Endothelial cell of umbilical vein (primary cell): ENCODE results near the gene FGFRL1. TPM values are rescaled to one million over a fixed set of nuclear protein-coding genes. Genes with fewer than 3 reads are reported as not detected.

Experiments
- BruUV-seq: library from RNA; stranded (reverse); fragments of 400-500 nt; replicated peaks from 2 replicates; lab custom pipeline; 2021; lab: Mats Ljungman, UMichigan
- CTCF ChIA-PET: fragments of 300-600, 350-600 bp; sonication (Branson Sonifier 250); formaldehyde crosslinking; loops from one replicate; lab custom pipeline; 2021; ENCODE audit warnings: antibody characterized with exemption, inconsistent platforms; lab: Charles Lee
- POLR2A ChIA-PET: fragments of 300-600, 350-600 bp; sonication (Branson Sonifier 250); formaldehyde crosslinking; loops from one replicate; lab custom pipeline; 2021; ENCODE audit warnings: antibody characterized with exemption, inconsistent platforms; lab: Charles Lee
- DNase-seq: peaks from one replicate; pipeline ENCODE4 v3.0.0-alpha.2; 2011; ENCODE audit warnings: low read depth, low spot score
- FAIRE-seq: peaks from 2 replicates; lab custom pipeline; 2011; peaks lifted over from hg19 to GRCh38; lab: Jason Lieb, UNC
- H2AFZ ChIP-seq: 2 replicates; pipeline ENCODE4 v1.6.0; 2012; ENCODE audit warnings: low read depth, low read length, control low read depth, inconsistent platforms
- H3K27ac ChIP-seq: 2 replicates; pipeline ENCODE4 v1.5.1; 2011; ENCODE audit warnings: low read depth, mild to moderate bottlenecking, control low read depth, low read length, moderate library complexity; ENCODE audit not compliant: insufficient read depth
- H3K27me3 ChIP-seq, 2 experiments: 2 replicates each; pipeline versions ENCODE4 v1.6.0 to v1.6.1; 2011; ENCODE audit warnings: low read length in 2 of 2, mixed read lengths in 1 of 2; ENCODE audit not compliant: control insufficient read depth in 2 of 2, insufficient read depth in 2 of 2
- H3K36me3 ChIP-seq, 2 experiments: 2 replicates in 1 of 2; 3 replicates in 1 of 2; pipeline ENCODE4 v1.5.1; 2011; ENCODE audit warnings: low read length in 2 of 2, mild to moderate bottlenecking in 1 of 2, moderate library complexity in 1 of 2; ENCODE audit not compliant: control insufficient read depth in 2 of 2, insufficient read depth in 2 of 2; ENCODE audit errors: extremely low read depth in 1 of 2
- H3K4me1 ChIP-seq: 3 replicates; pipeline ENCODE4 v1.5.1; 2011; ENCODE audit warnings: mild to moderate bottlenecking, low read length; ENCODE audit not compliant: control insufficient read depth, insufficient read depth; ENCODE audit errors: extremely low read depth
- H3K4me2 ChIP-seq: 2 replicates; pipeline ENCODE4 v1.6.1; 2011; ENCODE audit warnings: low read length, control low read depth, mixed read lengths; ENCODE audit not compliant: insufficient read depth
- H3K4me3 ChIP-seq, 3 experiments: fragments of 200-600 bp in 1 of 3; sonication (generic), shearing (Covaris generic) in 1 of 3; replicated peaks in 1 of 3; 2 replicates each; pipeline ENCODE4 v1.5.1; 2011 to 2016; ENCODE audit warnings: control low read depth in 3 of 3, low read length in 3 of 3, mild to moderate bottlenecking in 2 of 3, inconsistent platforms in 1 of 3, low read depth in 1 of 3, moderate library complexity in 1 of 3; ENCODE audit not compliant: insufficient read depth in 1 of 3
- H3K79me2 ChIP-seq: 2 replicates; pipeline ENCODE4 v1.6.0; 2012; ENCODE audit warnings: low read length, inconsistent platforms; ENCODE audit not compliant: control insufficient read depth, insufficient read depth
- H3K9ac ChIP-seq: replicated peaks from 2 replicates; pipeline ENCODE3; 2011; ENCODE audit warnings: low read length, control low read depth; ENCODE audit not compliant: insufficient read depth; ENCODE audit errors: extremely low read depth
- H3K9me1 ChIP-seq: replicated peaks from 3 replicates; pipeline ENCODE4 v1.6.0; 2011; ENCODE audit warnings: mild to moderate bottlenecking, low read length; ENCODE audit not compliant: control insufficient read depth, insufficient read depth; ENCODE audit errors: extremely low read depth
- H3K9me3 ChIP-seq: replicated peaks from 2 replicates; pipeline ENCODE4 v1.5.1; 2012; ENCODE audit warnings: low read length, inconsistent platforms; ENCODE audit not compliant: control insufficient read depth, insufficient read depth
- H4K20me1 ChIP-seq: replicated peaks from 2 replicates; pipeline ENCODE3; 2011; ENCODE audit warnings: mild to moderate bottlenecking, low read length; ENCODE audit not compliant: control insufficient read depth, insufficient read depth; ENCODE audit errors: extremely low read depth
- CTCF ChIP-seq, 2 donors: IDR thresholded peaks; 1 replicate in 1 of 2; 2 replicates in 1 of 2; pipeline ENCODE4 v1.5.1; 2011; ENCODE audit warnings: low read length in 2 of 2, mild to moderate bottlenecking in 2 of 2, moderate library complexity in 2 of 2, control low read depth in 1 of 2, inconsistent platforms in 1 of 2, low read depth in 1 of 2; ENCODE audit not compliant: insufficient read depth in 1 of 2; ENCODE audit errors: extremely low read depth in 1 of 2
- EZH2 ChIP-seq: IDR thresholded peaks from 2 replicates; pipeline ENCODE4 v1.6.1; 2012; ENCODE audit warnings: borderline replicate concordance, low read depth, mild to moderate bottlenecking, moderate library complexity, low read length, inconsistent platforms; ENCODE audit not compliant: severe bottlenecking
- FOS ChIP-seq: IDR thresholded peaks from 2 replicates; pipeline ENCODE4 v1.6.1; 2011; ENCODE audit warnings: mild to moderate bottlenecking, low read length, moderate library complexity, borderline replicate concordance; ENCODE audit not compliant: insufficient read depth
- GATA2 ChIP-seq: IDR thresholded peaks from 2 replicates; pipeline ENCODE4 v1.7.0; 2011; ENCODE audit warnings: low read depth, mild to moderate bottlenecking, moderate library complexity, mixed read lengths, low read length; ENCODE audit not compliant: insufficient read length, insufficient read depth
- JUN ChIP-seq: IDR thresholded peaks from 2 replicates; pipeline ENCODE4 v1.6.1; 2011; ENCODE audit warnings: borderline replicate concordance, low read depth; ENCODE audit not compliant: insufficient read length, insufficient read depth
- MAX ChIP-seq: IDR thresholded peaks from 2 replicates; pipeline ENCODE4 v1.6.1; 2011; ENCODE audit not compliant: insufficient read depth, insufficient read length
- MYC ChIP-seq: IDR thresholded peaks from one replicate; pipeline ENCODE4 v1.6.1; 2011; ENCODE audit warnings: mild to moderate bottlenecking, low read depth, low read length
- POLR2A ChIP-seq: IDR thresholded peaks from 2 replicates; pipeline ENCODE4 v1.6.1; 2012; ENCODE audit warnings: low read depth, mild to moderate bottlenecking, control low read depth, low read length
- POLR2AphosphoS5 ChIP-seq: IDR thresholded peaks from 2 replicates; pipeline ENCODE4 v1.6.1; 2012; ENCODE audit warnings: low read depth, mild to moderate bottlenecking, control low read depth, low read length, moderate library complexity; ENCODE audit not compliant: insufficient read depth
- dilution Hi-C: fragments of 300-500 bp; cut with MboI; formaldehyde crosslinking; loops from one replicate; pipeline ENCODE4 v1.15.0; 2019; ENCODE audit warnings: low sequenced_read_pairs; ENCODE audit not compliant: extremely low pct_ligation_motif_present
- intact Hi-C: fragments of 100-400 bp; cut with micrococcal nuclease; formaldehyde crosslinking; loops from one replicate; pipeline ENCODE4 v1.10.0; 2022
- polyA plus RNA-seq, 4 experiments: library from polyadenylated mRNA; depleted of rRNA in 3 of 4; stranded (reverse) in 3 of 4; unstranded in 1 of 4; fragments of >200 nt; gene quantifications; 2 replicates each; pipeline versions ENCODE4 v1.2.1 to v1.2.3, GENCODE V29; 2011 to 2012; ENCODE audit warnings: missing spikeins in 1 of 4
- total RNA-seq: library from RNA; stranded (reverse); gene quantifications from 2 replicates; pipeline ENCODE4 v1.2.3, GENCODE V29; 2021

Gene FGFRL1
- total and polyA plus RNA-seq, 2 donors (not counting 3 experiments of a cell fraction or from before 2014, with no cell fraction given), result 33.3 to 74.6 TPM

- H3K4me3 ChIP-seq, result no peak overlapping the region
- BruUV-seq, result no TSS peak
- DNase-seq (no peak), FAIRE-seq (no peak)
- H4K20me1 ChIP-seq, result no peaks in the 10 kb centered on the region
- intact Hi-C loops, result loop anchor here (1.0 to 2.0 kb wide), 2 partner anchors 31 to 110 kb away; partner anchors contain the start of genes GAK and TMEM175
- H3K36me3 ChIP-seq, result no peaks in the 10 kb centered on the region
- no peaks in the 10 kb centered on the region for H3K27me3 ChIP-seq
- dilution Hi-C loops, result no loop called here
- ChIA-PET POLR2A (interaction anchor here (0.5 kb wide), 1 partner anchor 109 kb away, joined by 19 read pairs; no protein-coding TSS in a partner anchor), CTCF (interaction anchor here (1.2 to 1.9 kb wide), 3 partner anchors 9 to 191 kb away, joined by 3 to 11 read pairs (median 4); no protein-coding TSS in a partner anchor)
- H3K4me2 ChIP-seq, result no peak overlapping the region
- TF ChIP-seq JUN, result no peak
- no peak for TF ChIP-seq POLR2A
- TF ChIP-seq MYC, result no peak
- TF ChIP-seq MAX, result no peak
- TF ChIP-seq CTCF (IDR thresholded peaks at IDR 0.05; ENCODE audit: extremely low read depth in 1 of 2, insufficient read depth in 1 of 2, low read depth in 1 of 2, low read length in 2 of 2), result no peak
- TF ChIP-seq POLR2AphosphoS5, result no peak
- TF ChIP-seq EZH2, result no peak
- TF ChIP-seq FOS, result no peak
- no peak for TF ChIP-seq GATA2
- H3K79me2 ChIP-seq, result no peaks in the 10 kb centered on the region
- no peak overlapping the region for H3K9ac ChIP-seq
- H3K27ac ChIP-seq, result no peak overlapping the region
- no peak overlapping the region for H2AFZ ChIP-seq
- no peaks in the 10 kb centered on the region for H3K9me3 ChIP-seq
- H3K9me1 ChIP-seq, result no peaks in the 10 kb centered on the region
- peaks cover 30% of the 10 kb centered on the region for H3K4me1 ChIP-seq
Observed at GRCh38 chr4:1043162-1043561, 31.7 kb downstream of the FGFRL1 start.
